Measurements from ENCODE around the gene EIF3B. TPM values are rescaled to one million over a fixed set of nuclear protein-coding genes. Genes with fewer than 3 reads are reported as not detected.

Gene EIF3B
- total and polyA plus RNA-seq, 9 of the 15 experiments (the other 6 are each of a cell fraction or from before 2014, with no cell fraction given), result 25.9 to 494 (median 357) TPM

DNA sequence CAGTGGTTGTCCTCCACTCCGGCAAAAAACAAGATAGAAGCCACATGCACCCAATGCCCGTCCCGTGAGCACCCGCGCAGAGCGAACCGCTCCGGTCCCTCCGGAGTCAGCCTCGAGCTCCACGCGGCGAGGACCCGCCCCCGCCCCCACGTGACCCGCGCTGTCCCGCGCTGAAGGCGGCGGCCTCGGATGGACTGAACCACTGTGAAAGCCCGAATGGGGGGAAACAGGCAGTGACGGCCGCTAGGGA, 766 bp upstream of the EIF3B start (continued):
- TF ChIP-seq PATZ1 (CRISPR knock-in tag; IDR thresholded peaks at IDR 0.05; ENCODE audit: borderline replicate concordance) (peak; percentile 68; the same call in 1 of the 2 replicates), MECOM (CRISPR knock-in tag; IDR thresholded peaks at IDR 0.05) (peak; percentile 62; the same call in 1 of the 2 replicates), KLF16 (IDR thresholded peaks at IDR 0.05) (peak; percentile 53; the same call in 1 of the 2 replicates), E2F4 (CRISPR knock-in tag; IDR thresholded peaks at IDR 0.05; ENCODE audit: low read depth) (peak; percentile 87), SNRNP70 (optimal IDR thresholded peaks at IDR 0.05; ENCODE audit: low read depth, low read length) (no peak), ZNF239 (CRISPR knock-in tag; IDR thresholded peaks at IDR 0.05) (no peak), CXXC5 (CRISPR knock-in tag; IDR thresholded peaks at IDR 0.05) (peak; percentile 93), ZNF121 (CRISPR knock-in tag; conservative IDR thresholded peaks at IDR 0.05) (0 out of 2 replicates have a peak, but pooled peaks have one; percentile 38), MAX (CRISPR knock-in tag; IDR thresholded peaks at IDR 0.05) (peak; percentile 100), TAF1 (IDR thresholded peaks at IDR 0.05; ENCODE audit: control insufficient read depth, extremely low read depth, insufficient read depth, low read length, severe bottlenecking) (peak; percentile 52), NEUROD1 (IDR thresholded peaks at IDR 0.05; ENCODE audit: borderline replicate concordance, low read depth, low read length, partially characterized antibody) (no peak), ZNF143 (CRISPR knock-in tag; IDR thresholded peaks at IDR 0.05) (peak; percentile 73), HOMEZ (CRISPR knock-in tag; IDR thresholded peaks at IDR 0.05) (no peak), KLF10 (CRISPR knock-in tag; IDR thresholded peaks at IDR 0.05) (no peak), KDM5B (IDR thresholded peaks at IDR 0.05; ENCODE audit: insufficient replicate concordance, low read depth, low read length) (peak; percentile 88), ILK (tag; IDR thresholded peaks at IDR 0.05; ENCODE audit: borderline replicate concordance, low read depth) (no peak)
- TF ChIP-seq, protein P1, sequence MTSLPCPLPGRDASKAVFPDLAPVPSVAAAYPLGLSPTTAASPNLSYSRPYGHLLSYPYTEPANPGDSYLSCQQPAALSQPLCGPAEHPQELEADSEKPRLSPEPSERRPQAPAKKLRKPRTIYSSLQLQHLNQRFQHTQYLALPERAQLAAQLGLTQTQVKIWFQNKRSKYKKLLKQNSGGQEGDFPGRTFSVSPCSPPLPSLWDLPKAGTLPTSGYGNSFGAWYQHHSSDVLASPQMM (CRISPR knock-in tag; IDR thresholded peaks at IDR 0.05), result no peak
- TF ChIP-seq, protein P2, sequence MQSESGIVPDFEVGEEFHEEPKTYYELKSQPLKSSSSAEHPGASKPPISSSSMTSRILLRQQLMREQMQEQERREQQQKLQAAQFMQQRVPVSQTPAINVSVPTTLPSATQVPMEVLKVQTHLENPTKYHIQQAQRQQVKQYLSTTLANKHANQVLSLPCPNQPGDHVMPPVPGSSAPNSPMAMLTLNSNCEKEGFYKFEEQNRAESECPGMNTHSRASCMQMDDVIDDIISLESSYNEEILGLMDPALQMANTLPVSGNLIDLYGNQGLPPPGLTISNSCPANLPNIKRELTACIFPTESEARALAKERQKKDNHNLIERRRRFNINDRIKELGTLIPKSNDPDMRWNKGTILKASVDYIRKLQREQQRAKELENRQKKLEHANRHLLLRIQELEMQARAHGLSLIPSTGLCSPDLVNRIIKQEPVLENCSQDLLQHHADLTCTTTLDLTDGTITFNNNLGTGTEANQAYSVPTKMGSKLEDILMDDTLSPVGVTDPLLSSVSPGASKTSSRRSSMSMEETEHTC (IDR thresholded peaks at IDR 0.05), result peak; percentile 83
- TF ChIP-seq, protein P3, sequence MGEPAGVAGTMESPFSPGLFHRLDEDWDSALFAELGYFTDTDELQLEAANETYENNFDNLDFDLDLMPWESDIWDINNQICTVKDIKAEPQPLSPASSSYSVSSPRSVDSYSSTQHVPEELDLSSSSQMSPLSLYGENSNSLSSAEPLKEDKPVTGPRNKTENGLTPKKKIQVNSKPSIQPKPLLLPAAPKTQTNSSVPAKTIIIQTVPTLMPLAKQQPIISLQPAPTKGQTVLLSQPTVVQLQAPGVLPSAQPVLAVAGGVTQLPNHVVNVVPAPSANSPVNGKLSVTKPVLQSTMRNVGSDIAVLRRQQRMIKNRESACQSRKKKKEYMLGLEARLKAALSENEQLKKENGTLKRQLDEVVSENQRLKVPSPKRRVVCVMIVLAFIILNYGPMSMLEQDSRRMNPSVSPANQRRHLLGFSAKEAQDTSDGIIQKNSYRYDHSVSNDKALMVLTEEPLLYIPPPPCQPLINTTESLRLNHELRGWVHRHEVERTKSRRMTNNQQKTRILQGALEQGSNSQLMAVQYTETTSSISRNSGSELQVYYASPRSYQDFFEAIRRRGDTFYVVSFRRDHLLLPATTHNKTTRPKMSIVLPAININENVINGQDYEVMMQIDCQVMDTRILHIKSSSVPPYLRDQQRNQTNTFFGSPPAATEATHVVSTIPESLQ (CRISPR knock-in tag; IDR thresholded peaks at IDR 0.05), result peak; percentile 97; the same call in 1 of the 2 replicates

All from K562 (cell line).